Measurements from ENCODE around the gene UBA7.

GRCh38 chr3:49791571-49791970 is 22.2 kb downstream of the UBA7 start:
- TF ChIP-seq CTCF (IDR thresholded peaks at IDR 0.05) (no peak), POLR2AphosphoS5 (IDR thresholded peaks at IDR 0.05) (no peak), POLR2A (IDR thresholded peaks at IDR 0.05) (no peak)

All from upper lobe of left lung (tissue), 4 donors.